Smooth muscle cell (in vitro differentiated cells): ENCODE measurements around the gene TGFB2. TPM values are rescaled to one million over a fixed set of nuclear protein-coding genes. Genes with fewer than 3 reads are reported as not detected.
A peak's percentile ranks its signal among the peaks of the same experiment; 100 is the strongest.

Source experiments
- DNase-seq: peaks from one replicate; lab custom pipeline; 2025; ENCODE audit not compliant: unreplicated experiment; lab: John Stamatoyannopoulos, UW
- H2AFZ ChIP-seq: fragments of 200-600 bp; sonication (generic); 2 replicates; pipeline ENCODE4 v1.6.0; 2016; ENCODE audit warnings: antibody characterized with exemption, low read depth, mild to moderate bottlenecking
- H3F3A ChIP-seq: fragments of 200-600 bp; sonication (generic); 2 replicates; pipeline ENCODE4 v1.6.0; 2017; ENCODE audit warnings: antibody characterized with exemption, low read depth
- H3K27ac ChIP-seq: fragments of 200-600 bp; sonication (generic); 2 replicates; pipeline ENCODE4 v1.5.1; 2016; ENCODE audit warnings: low read depth, mild to moderate bottlenecking
- H3K27me3 ChIP-seq: fragments of 200-600 bp; sonication (generic); 2 replicates; pipeline ENCODE4 v1.6.1; 2016; ENCODE audit warnings: low read depth, mild to moderate bottlenecking
- H3K36me3 ChIP-seq: fragments of 200-600 bp; sonication (generic); 2 replicates; pipeline ENCODE4 v1.5.1; 2016; ENCODE audit warnings: low read depth
- H3K4me1 ChIP-seq: fragments of 200-600 bp; sonication (generic); 2 replicates; pipeline ENCODE4 v1.5.1; 2016; ENCODE audit warnings: low read depth
- H3K4me2 ChIP-seq: fragments of 200-600 bp; sonication (generic); 2 replicates; pipeline ENCODE4 v1.6.0; 2016; ENCODE audit warnings: mild to moderate bottlenecking
- H3K4me3 ChIP-seq: fragments of 200-600 bp; sonication (generic); 2 replicates; pipeline ENCODE4 v1.5.1; 2016; ENCODE audit warnings: mild to moderate bottlenecking
- H3K79me2 ChIP-seq: fragments of 200-600 bp; sonication (generic); 2 replicates; pipeline ENCODE4 v1.6.0; 2016; ENCODE audit warnings: low read depth, mild to moderate bottlenecking
- H3K9ac ChIP-seq: fragments of 200-600 bp; sonication (generic); 2 replicates; pipeline ENCODE4 v1.6.0; 2016; ENCODE audit warnings: low read depth
- H3K9me3 ChIP-seq: fragments of 200-600 bp; sonication (generic); replicated peaks from 2 replicates; pipeline ENCODE4 v1.5.1; 2016; ENCODE audit warnings: low read depth
- H4K20me1 ChIP-seq: fragments of 200-600 bp; sonication (generic); 2 replicates; pipeline ENCODE4 v1.6.0; 2016; ENCODE audit warnings: low read depth
- CTCF ChIP-seq: fragments of 200-600 bp; sonication (generic); IDR thresholded peaks from 2 replicates; pipeline ENCODE4 v1.5.1; 2017; ENCODE audit warnings: borderline replicate concordance, mild to moderate bottlenecking, antibody characterized with exemption; ENCODE audit not compliant: insufficient read depth, poor library complexity, severe bottlenecking
- WGBS: methylation state at CpG from one replicate; pipeline ENCODE4 v1.1.7; 2016; ENCODE audit warnings: low lambda C conversion rate; 5-methylcytosine and 5-hydroxymethylcytosine counted together
- polyA plus RNA-seq: library from polyadenylated mRNA; unstranded; fragments of >200 nt; fragmentation: Nextera tagmentation; extraction: Ambion mirVana; gene quantifications from 2 replicates; pipeline ENCODE4 v1.2.1, GENCODE V29; 2016
- total RNA-seq: library from RNA; depleted of rRNA; stranded (reverse); fragments of >200 nt; gene quantifications from 2 replicates; pipeline ENCODE4 v1.2.3, GENCODE V29; 2014

TGFB2 gene
- total and polyA plus RNA-seq, 2 experiments from 2014 or later, result 29.1 to 63.3 TPM

GRCh38 chr1:218462587-218462986 lies 117.5 kb downstream of the TGFB2 start:
- no peak for DNase-seq
- H3K27ac ChIP-seq, result peak overlapping the region; percentile 89
- peaks cover 34% of the 10 kb centered on the region for H3K4me1 ChIP-seq
- H3K79me2 ChIP-seq, result no peaks in the 10 kb centered on the region
- peak overlapping the region; percentile 61 for H3K4me2 ChIP-seq
- H2AFZ ChIP-seq, result peak overlapping the region; percentile 32
- WGBS, result 86% methylated on average over 2 of the region's 2 CpGs
- no peaks in the 10 kb centered on the region for H4K20me1 ChIP-seq
- H3K27me3 ChIP-seq, result no peaks in the 10 kb centered on the region
- no peaks in the 10 kb centered on the region for H3K9me3 ChIP-seq
- no peaks in the 10 kb centered on the region for H3F3A ChIP-seq
- no peak for TF ChIP-seq CTCF
- peak overlapping the region; percentile 62 for H3K9ac ChIP-seq
- H3K36me3 ChIP-seq, result no peaks in the 10 kb centered on the region
- no peak overlapping the region for H3K4me3 ChIP-seq

DNA sequence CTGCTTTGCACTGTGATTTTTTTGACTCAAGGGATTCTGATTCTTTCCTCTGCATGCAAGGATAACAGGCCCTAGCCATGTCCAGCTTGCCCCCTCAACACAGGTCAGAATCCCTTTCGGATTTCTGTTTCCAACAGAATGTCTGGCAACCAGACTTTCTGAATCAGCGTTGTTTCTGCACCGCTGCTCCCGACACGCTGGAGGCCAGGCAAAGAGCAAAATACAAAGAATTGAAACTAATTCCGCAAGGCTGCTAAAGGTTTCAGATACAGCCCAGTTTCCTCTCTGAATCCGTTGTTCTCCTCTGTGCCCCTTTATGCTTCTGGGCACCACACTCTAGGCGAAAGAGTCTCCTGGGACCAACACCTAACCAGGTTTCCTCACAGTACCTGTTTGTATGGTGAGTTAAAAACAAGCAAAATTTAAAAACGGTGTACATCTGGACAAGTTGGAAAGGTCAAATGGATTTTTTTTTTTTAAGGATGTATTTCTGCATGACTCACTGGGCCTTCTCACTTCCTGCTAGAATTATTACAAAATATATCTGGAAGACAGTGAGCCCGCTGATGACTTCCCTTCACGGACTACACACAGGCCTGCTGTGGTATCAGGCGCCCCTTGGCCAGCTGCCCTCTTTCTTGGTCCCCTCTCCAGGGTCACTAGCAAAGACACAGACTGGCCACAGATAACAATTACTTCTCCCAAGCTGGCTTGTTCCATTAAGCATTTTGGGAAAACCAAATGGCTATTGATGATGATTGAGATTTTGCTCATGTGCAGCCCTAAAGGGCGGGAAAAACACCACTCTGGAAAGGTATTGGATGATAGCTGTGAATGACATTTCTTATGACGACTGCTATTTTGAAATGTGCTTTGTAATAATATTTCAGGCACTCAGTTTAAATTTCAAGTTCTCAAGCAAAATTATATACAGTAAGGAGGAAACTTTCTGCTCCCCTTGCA lies 118.3 kb downstream of the TGFB2 start:
- peak overlapping the region; percentile 62 for H3K9ac ChIP-seq
- no peaks in the 10 kb centered on the region for H4K20me1 ChIP-seq
- no peaks in the 10 kb centered on the region for H3F3A ChIP-seq
- no peaks in the 10 kb centered on the region for H3K27me3 ChIP-seq
- TF ChIP-seq CTCF, result no peak
- H3K27ac ChIP-seq, result peak overlapping the region; percentile 89
- no peak for DNase-seq
- H3K9me3 ChIP-seq, result no peaks in the 10 kb centered on the region
- H3K4me2 ChIP-seq, result peak overlapping the region; percentile 61
- no peaks in the 10 kb centered on the region for H3K79me2 ChIP-seq
- H2AFZ ChIP-seq, result peak overlapping the region; percentile 82
- H3K4me3 ChIP-seq, result no peak overlapping the region
- H3K4me1 ChIP-seq, result peaks cover 34% of the 10 kb centered on the region
- H3K36me3 ChIP-seq, result no peaks in the 10 kb centered on the region
- WGBS, result 45% methylated on average over 14 of the region's 14 CpGs

GRCh38 chr1:218464871-218465270 lies 119.7 kb downstream of the TGFB2 start:
- no peak for TF ChIP-seq CTCF
- Histone ChIP-seq H3K27ac (no peak overlapping the region), H3K9me3 (no peaks in the 10 kb centered on the region), H3K9ac (no peak overlapping the region), H3K4me1 (peaks cover 27% of the 10 kb centered on the region), H3F3A (no peaks in the 10 kb centered on the region), H3K27me3 (no peaks in the 10 kb centered on the region), H3K4me3 (no peak overlapping the region), H3K36me3 (no peaks in the 10 kb centered on the region), H2AFZ (no peak overlapping the region), H4K20me1 (no peaks in the 10 kb centered on the region), H3K79me2 (no peaks in the 10 kb centered on the region), H3K4me2 (no peak overlapping the region)
- WGBS, result 95% methylated on average over 2 of the region's 2 CpGs
- DNase-seq, result no peak
